ENCODE results near the gene KDM1B. TPM values are rescaled to one million over a fixed set of nuclear protein-coding genes. Genes with fewer than 3 reads are reported as not detected.

KDM1B gene
- total and polyA plus RNA-seq, 9 of the 15 experiments (the other 6 are each of a cell fraction or from before 2014, with no cell fraction given): 1.4 to 58.9 (median 36.3) TPM

GRCh38 chr6:18266523-18266912, 111.3 kb downstream of the KDM1B start:
- peaks cover 15% of the 10 kb centered on the region for H4K20me1 ChIP-seq (replicated peaks; ENCODE audit: control insufficient read depth, insufficient read depth, low read length)
- H3K27ac ChIP-seq (ENCODE audit: extremely low read depth, low read depth, low read length): no peak overlapping the region
- no TSS peak for BruUV-seq (replicated peaks)
- peaks cover 15% of the 10 kb centered on the region for H3K36me3 ChIP-seq (ENCODE audit: control insufficient read depth, insufficient read depth, low read length)
- no peak for FAIRE-seq
- no peak overlapping the region for H2AFZ ChIP-seq (ENCODE audit: low read depth, low read length)
- ChIA-PET POLR2A (interaction anchor here (0.6 kb wide), 2 partner anchors 11 to 230 kb away, joined by 3 to 4 read pairs; no protein-coding TSS in a partner anchor), CTCF (ENCODE audit: low intra/inter-chr PET ratio) (no interaction called here)
- intact Hi-C loops (cut with micrococcal nuclease) (no loop called here), in situ Hi-C loops (cut with MboI) (no loop called here)
- no peak overlapping the region for H3K9ac ChIP-seq (ENCODE audit: insufficient read depth in 1 of 2, low read depth in 2 of 2, low read length in 2 of 2)
- no peak for TF ChIP-seq ZNF274 (IDR thresholded peaks at IDR 0.05; ENCODE audit: borderline replicate concordance, low read depth, low read length)
- no peak for TF ChIP-seq ZNF318 (IDR thresholded peaks at IDR 0.05; ENCODE audit: borderline replicate concordance in 1 of 2, low read depth in 1 of 2)
- no peak for TF ChIP-seq MAFF (IDR thresholded peaks at IDR 0.05; ENCODE audit: low read length)
- no peak for TF ChIP-seq IRF9 (tag; IDR thresholded peaks at IDR 0.05)
- TF ChIP-seq SNAPC5 (CRISPR knock-in tag; IDR thresholded peaks at IDR 0.05): no peak
- TF ChIP-seq SMARCA4 (IDR thresholded peaks at IDR 0.05): no peak
- TF ChIP-seq DDX20 (tag; IDR thresholded peaks at IDR 0.05; ENCODE audit: low read depth): no peak
- TF ChIP-seq SAFB2 (IDR thresholded peaks at IDR 0.05; ENCODE audit: borderline replicate concordance, low read depth, low read length, severe bottlenecking): no peak
- H3K9me3 ChIP-seq (replicated peaks; ENCODE audit: control insufficient read depth, insufficient read depth, low read depth, low read length): peaks cover 6% of the 10 kb centered on the region
- no peaks in the 10 kb centered on the region for H3K9me1 ChIP-seq (ENCODE audit: control insufficient read depth, insufficient read depth, low read length)
- H3K4me1 ChIP-seq (replicated peaks in 1 of 2; ENCODE audit: control insufficient read depth in 2 of 2, insufficient read depth in 2 of 2, low read length in 2 of 2): peaks cover 15 to 30% of the 10 kb centered on the region in 2 experiments
- no peaks in the 10 kb centered on the region for H3K27me3 ChIP-seq (ENCODE audit: control insufficient read depth in 2 of 2, insufficient read depth in 2 of 2, low read length in 2 of 2)
- DNase-seq (ENCODE audit: extremely low read depth in 1 of 4, low spot score in 3 of 4): no peak
- H3K4me3 ChIP-seq: no peak overlapping the region
- peaks cover 32% of the 10 kb centered on the region for H3K79me2 ChIP-seq (ENCODE audit: control insufficient read depth, insufficient read depth, low read length)
- WGBS (ENCODE audit: insufficient coverage, low coverage, missing lambda C conversion rate): 93% methylated on average over 10 of the region's 11 CpGs
- no peak overlapping the region for H3K4me2 ChIP-seq (ENCODE audit: insufficient read depth, low read length)
- ATAC-seq: no peak

All from K562 (cell line).